SK-N-SH (cell line): ENCODE measurements around the gene AKAP3. TPM values are rescaled to one million over a fixed set of nuclear protein-coding genes. Genes with fewer than 3 reads are reported as not detected.

Source experiments
- CTCF ChIA-PET: fragments of 300-600, 350-600 bp; formaldehyde crosslinking; extraction: SDS; loops from one replicate; lab custom pipeline; 2021; lab: Yijun Ruan, JAX
- POLR2A ChIA-PET: fragments of 350-600 bp; sonication (Branson Sonifier 250); formaldehyde crosslinking; extraction: SDS; loops from one replicate; lab custom pipeline; 2020; ENCODE audit warnings: antibody characterized with exemption, inconsistent platforms; lab: Yijun Ruan, JAX
- DNase-seq: peaks from one replicate; pipeline ENCODE4 v3.0.0; 2012
- H2AFZ ChIP-seq: fragments of 200-600 bp; sonication (generic); 2 replicates; pipeline ENCODE4 v1.8.1; 2016; ENCODE audit warnings: antibody characterized with exemption, mild to moderate bottlenecking, low read depth
- H3F3A ChIP-seq: fragments of 200-600 bp; sonication (generic); replicated peaks from 2 replicates; pipeline ENCODE3; 2016; ENCODE audit warnings: antibody characterized with exemption, mild to moderate bottlenecking; ENCODE audit not compliant: insufficient read depth
- H3K27ac ChIP-seq, 2 experiments: fragments of 200-500 bp in 1 of 2; fragments of 200-600 bp in 1 of 2; sonication (Bioruptor generic) in 1 of 2; sonication (generic), shearing (Covaris generic) in 1 of 2; 2 replicates each; pipeline versions ENCODE4 v1.5.1 to v1.6.1; 2014 to 2016; ENCODE audit warnings: low read depth in 2 of 2, inconsistent platforms in 1 of 2, low read length in 1 of 2, mild to moderate bottlenecking in 1 of 2, mixed read lengths in 1 of 2
- H3K27me3 ChIP-seq: fragments of 200-600 bp; sonication (generic), shearing (Covaris generic); 2 replicates; pipeline ENCODE4 v1.6.1; 2016; ENCODE audit warnings: mixed run types; ENCODE audit not compliant: insufficient read depth
- H3K36me3 ChIP-seq, 2 experiments: fragments of 200-500 bp in 1 of 2; fragments of 200-600 bp in 1 of 2; sonication (Bioruptor generic) in 1 of 2; sonication (generic) in 1 of 2; replicated peaks in 1 of 2; 2 replicates each; pipeline versions ENCODE3 to v1.5.1; 2014 to 2016; ENCODE audit warnings: low read length in 1 of 2, mild to moderate bottlenecking in 1 of 2; ENCODE audit not compliant: insufficient read depth in 2 of 2, control insufficient read depth in 1 of 2
- H3K4me1 ChIP-seq, 2 experiments: fragments of 200-500 bp in 1 of 2; fragments of 200-600 bp in 1 of 2; sonication (Bioruptor generic) in 1 of 2; sonication (generic), shearing (Covaris generic) in 1 of 2; 2 replicates each; pipeline versions ENCODE4 v1.5.1 to v1.6.1; 2014 to 2016; ENCODE audit warnings: low read depth in 1 of 2, low read length in 1 of 2, mixed run types in 1 of 2; ENCODE audit not compliant: insufficient read depth in 2 of 2, control insufficient read depth in 1 of 2
- H3K4me2 ChIP-seq: fragments of 200-600 bp; sonication (generic), shearing (Covaris generic); 2 replicates; pipeline ENCODE4 v1.6.1; 2017; ENCODE audit warnings: mixed run types
- H3K4me3 ChIP-seq, 2 experiments: fragments of 200-500 bp in 1 of 2; fragments of 200-600 bp in 1 of 2; sonication (Bioruptor generic) in 1 of 2; sonication (generic), shearing (Covaris generic) in 1 of 2; 2 replicates each; pipeline versions ENCODE4 v1.5.1 to v1.8.1; 2014 to 2016; ENCODE audit warnings: low read depth in 2 of 2, inconsistent platforms in 1 of 2, low read length in 1 of 2, mild to moderate bottlenecking in 1 of 2, mixed read lengths in 1 of 2, moderate library complexity in 1 of 2
- H3K79me2 ChIP-seq: fragments of 200-600 bp; sonication (generic); 2 replicates; pipeline ENCODE4 v1.8.1; 2017; ENCODE audit warnings: mild to moderate bottlenecking; ENCODE audit not compliant: insufficient read depth
- H3K9ac ChIP-seq: fragments of 200-600 bp; sonication (generic); 2 replicates; pipeline ENCODE4 v1.6.1; 2017; ENCODE audit warnings: mixed run types
- H3K9me2 ChIP-seq: fragments of 200-600 bp; sonication (generic); 2 replicates; pipeline ENCODE4 v1.6.1; 2017; ENCODE audit warnings: mixed run types
- H3K9me3 ChIP-seq: fragments of 200-600 bp; sonication (generic); 2 replicates; pipeline ENCODE4 v1.6.1; 2017; ENCODE audit warnings: mixed run types, mild to moderate bottlenecking, moderate library complexity
- H4K20me1 ChIP-seq: fragments of 200-600 bp; sonication (generic); 2 replicates; pipeline ENCODE4 v1.6.1; 2017; ENCODE audit warnings: mild to moderate bottlenecking, mixed run types; ENCODE audit not compliant: insufficient read depth
- ELF1 ChIP-seq: IDR thresholded peaks from 2 replicates; pipeline ENCODE4 v1.4.0; 2012
- EP300 ChIP-seq, 2 experiments: IDR thresholded peaks; 2 replicates each; pipeline versions ENCODE4 v1.4.0 to v1.6.1; 2012; ENCODE audit warnings: borderline replicate concordance in 1 of 2, low read depth in 1 of 2, low read length in 1 of 2
- EZH2phosphoT487 ChIP-seq: fragments of 200-600 bp; sonication (generic); IDR thresholded peaks from 2 replicates; pipeline ENCODE4 v1.6.1; 2017; ENCODE audit warnings: low read depth, mixed run types, mild to moderate bottlenecking, antibody characterized with exemption, moderate library complexity, borderline replicate concordance
- FOXJ3 ChIP-seq: sonication (generic); formaldehyde crosslinking; IDR thresholded peaks from 2 replicates; pipeline ENCODE4 v1.5.1; 2020; ENCODE audit warnings: mild to moderate bottlenecking, missing genetic modification reagents
- FOXM1 ChIP-seq: IDR thresholded peaks from 2 replicates; pipeline ENCODE4 v1.4.0; 2012; ENCODE audit warnings: low read depth, mild to moderate bottlenecking
- GATA2 ChIP-seq: sonication (generic); formaldehyde crosslinking; IDR thresholded peaks from 2 replicates; pipeline ENCODE4 v1.5.0; 2020; ENCODE audit warnings: mild to moderate bottlenecking, missing genetic modification reagents
- IRF3 ChIP-seq: fragments of 150-350 bp; IDR thresholded peaks from 2 replicates; pipeline ENCODE4 v1.6.1; 2016; ENCODE audit warnings: mild to moderate bottlenecking, low read depth, low read length
- JUND ChIP-seq: IDR thresholded peaks from 2 replicates; pipeline ENCODE4 v1.4.0; 2012
- MXI1 ChIP-seq: IDR thresholded peaks from 2 replicates; pipeline ENCODE4 v1.6.1; 2012; ENCODE audit warnings: mild to moderate bottlenecking, low read depth, low read length, improper control_type of control experiment
- NFIC ChIP-seq: IDR thresholded peaks from 2 replicates; pipeline ENCODE4 v1.4.0; 2012; ENCODE audit warnings: borderline replicate concordance
- NRF1 ChIP-seq: IDR thresholded peaks from 2 replicates; pipeline ENCODE4 v1.6.1; 2012; ENCODE audit warnings: low read depth, mild to moderate bottlenecking, low read length
- PBX3 ChIP-seq: IDR thresholded peaks from 2 replicates; pipeline ENCODE4; 2012
- RAD21 ChIP-seq: IDR thresholded peaks from 2 replicates; pipeline ENCODE4 v1.6.1; 2012; ENCODE audit warnings: mild to moderate bottlenecking, low read length
- RCOR1 ChIP-seq: fragments of 150-350 bp; IDR thresholded peaks from 2 replicates; pipeline ENCODE4 v1.6.1; 2017; ENCODE audit warnings: antibody characterized with exemption, low read length
- SMC3 ChIP-seq: IDR thresholded peaks from 2 replicates; pipeline ENCODE4 v1.6.1; 2012; ENCODE audit warnings: low read depth, low read length, improper control_type of control experiment
- TAF1 ChIP-seq: IDR thresholded peaks from 2 replicates; pipeline ENCODE4 v1.6.1; 2012; ENCODE audit warnings: low read depth, mild to moderate bottlenecking, low read length, moderate library complexity, borderline replicate concordance
- USF1 ChIP-seq: IDR thresholded peaks from 2 replicates; pipeline ENCODE4 v1.4.0; 2012; ENCODE audit warnings: low read depth, borderline replicate concordance
- YY1 ChIP-seq: IDR thresholded peaks from 2 replicates; pipeline ENCODE4 v1.4.0; 2012; ENCODE audit warnings: low read depth, mild to moderate bottlenecking
- WGBS: methylation state at CpG from one replicate; pipeline ENCODE4 v1.1.6; 2017; ENCODE audit warnings: low lambda C conversion rate; 5-methylcytosine and 5-hydroxymethylcytosine counted together
- polyA plus RNA-seq, 3 experiments: library from polyadenylated mRNA; depleted of rRNA; stranded (reverse); fragments of >200 nt; gene quantifications; 2 replicates each; pipeline ENCODE4 v1.2.3, GENCODE V29; 2012
- TF ChIP-seq, protein P1 (sequence below): IDR thresholded peaks from 2 replicates; pipeline ENCODE4 v1.6.1; 2012; ENCODE audit warnings: mild to moderate bottlenecking, low read depth, low read length, moderate library complexity
- TF ChIP-seq, protein P2 (sequence below): fragments of 150-350 bp; IDR thresholded peaks from 2 replicates; pipeline ENCODE4 v1.6.1; 2017; ENCODE audit warnings: antibody characterized with exemption, low read length, low read depth, borderline replicate concordance
- TF ChIP-seq, protein P3 (sequence below): IDR thresholded peaks from 2 replicates; pipeline ENCODE4 v1.4.0; 2012; ENCODE audit warnings: low read depth

Gene AKAP3
- polyA plus RNA-seq, 1 of the 3 experiments (the other 2 are of a cell fraction) = 0.12 TPM

DNA sequence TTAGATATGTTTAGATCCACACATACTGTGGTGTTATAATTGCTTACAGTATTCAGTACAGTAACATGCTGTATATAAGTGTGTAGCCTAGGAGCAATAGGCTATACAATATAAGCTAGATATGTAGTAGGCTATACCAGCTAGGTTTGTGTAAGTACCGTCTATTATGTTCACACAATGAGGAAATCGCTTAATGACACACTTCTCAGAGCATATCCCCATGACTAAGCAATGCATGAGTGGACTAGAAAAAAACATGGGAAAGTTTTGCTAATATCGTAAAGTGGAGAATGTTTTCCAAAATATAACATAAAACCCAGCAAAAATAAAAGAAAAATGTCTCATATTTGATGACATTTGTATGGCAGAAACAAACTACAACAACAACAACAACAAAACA is 27.3 kb downstream of the AKAP3 start:
- H3K36me3 ChIP-seq = no peaks in the 10 kb centered on the region
- 0 out of 2 replicates have a peak, but pooled peaks cover 6% of the 10 kb centered on the region for H3K27me3 ChIP-seq
- POLR2A ChIA-PET = no interaction called here
- 33% methylated on average over 3 of the region's 3 CpGs for WGBS
- DNase-seq = no peak
- CTCF ChIA-PET = interaction anchor here (0.9 to 1.4 kb wide), 2 partner anchors 17 kb away, joined by 3 to 7 read pairs; no protein-coding TSS in a partner anchor
- H2AFZ ChIP-seq = no peak overlapping the region
- no peak overlapping the region for H3K4me2 ChIP-seq
- TF ChIP-seq TAF1 = no peak
- no peak for TF ChIP-seq RAD21
- no peak for TF ChIP-seq ELF1
- TF ChIP-seq SMC3 = no peak
- no peak for TF ChIP-seq YY1
- TF ChIP-seq EP300 (IDR thresholded peaks at IDR 0.05; ENCODE audit: borderline replicate concordance in 1 of 2, low read depth in 1 of 2, low read length in 1 of 2) = no peak
- no peak overlapping the region for H3K9ac ChIP-seq
- no peak overlapping the region for H3K4me3 ChIP-seq
- H3F3A ChIP-seq = no peaks in the 10 kb centered on the region
- no peaks in the 10 kb centered on the region for H4K20me1 ChIP-seq
- H3K27ac ChIP-seq = no peak overlapping the region
- no peaks in the 10 kb centered on the region for H3K79me2 ChIP-seq
- no peaks in the 10 kb centered on the region for H3K4me1 ChIP-seq
- H3K9me2 ChIP-seq = no peaks in the 10 kb centered on the region
- no peaks in the 10 kb centered on the region for H3K9me3 ChIP-seq

- Histone ChIP-seq H3K9me3 (no peaks in the 10 kb centered on the region), H3K9ac (no peak overlapping the region), H4K20me1 (no peaks in the 10 kb centered on the region), H3K4me3 (no peak overlapping the region), H3K27me3 (no peaks in the 10 kb centered on the region), H3F3A (no peaks in the 10 kb centered on the region), H3K9me2 (no peaks in the 10 kb centered on the region), H3K79me2 (no peaks in the 10 kb centered on the region), H3K27ac (no peak overlapping the region), H3K4me2 (no peak overlapping the region), H3K36me3 (peaks cover 27 to 44% of the 10 kb centered on the region in 2 experiments), H3K4me1 (no peaks in the 10 kb centered on the region), H2AFZ (no peak overlapping the region)
- POLR2A ChIA-PET = no interaction called here
- DNase-seq = no peak
- CTCF ChIA-PET = interaction anchor here (1.3 to 1.5 kb wide), 2 partner anchors 9 to 11 kb away, joined by 4 to 8 read pairs; no protein-coding TSS in a partner anchor
- 85% methylated on average over 9 of the region's 9 CpGs for WGBS
- TF ChIP-seq NFIC (no peak), USF1 (no peak), JUND (no peak), GATA2 (CRISPR knock-in tag) (no peak), FOXJ3 (no peak), TAF1 (no peak), ELF1 (no peak), EP300 (IDR thresholded peaks at IDR 0.05; ENCODE audit: borderline replicate concordance in 1 of 2, low read depth in 1 of 2, low read length in 1 of 2) (no peak), EZH2phosphoT487 (no peak), RCOR1 (no peak), IRF3 (no peak), MXI1 (no peak), PBX3 (no peak), FOXM1 (no peak), SMC3 (no peak), NRF1 (no peak)
- TF ChIP-seq, protein P1, sequence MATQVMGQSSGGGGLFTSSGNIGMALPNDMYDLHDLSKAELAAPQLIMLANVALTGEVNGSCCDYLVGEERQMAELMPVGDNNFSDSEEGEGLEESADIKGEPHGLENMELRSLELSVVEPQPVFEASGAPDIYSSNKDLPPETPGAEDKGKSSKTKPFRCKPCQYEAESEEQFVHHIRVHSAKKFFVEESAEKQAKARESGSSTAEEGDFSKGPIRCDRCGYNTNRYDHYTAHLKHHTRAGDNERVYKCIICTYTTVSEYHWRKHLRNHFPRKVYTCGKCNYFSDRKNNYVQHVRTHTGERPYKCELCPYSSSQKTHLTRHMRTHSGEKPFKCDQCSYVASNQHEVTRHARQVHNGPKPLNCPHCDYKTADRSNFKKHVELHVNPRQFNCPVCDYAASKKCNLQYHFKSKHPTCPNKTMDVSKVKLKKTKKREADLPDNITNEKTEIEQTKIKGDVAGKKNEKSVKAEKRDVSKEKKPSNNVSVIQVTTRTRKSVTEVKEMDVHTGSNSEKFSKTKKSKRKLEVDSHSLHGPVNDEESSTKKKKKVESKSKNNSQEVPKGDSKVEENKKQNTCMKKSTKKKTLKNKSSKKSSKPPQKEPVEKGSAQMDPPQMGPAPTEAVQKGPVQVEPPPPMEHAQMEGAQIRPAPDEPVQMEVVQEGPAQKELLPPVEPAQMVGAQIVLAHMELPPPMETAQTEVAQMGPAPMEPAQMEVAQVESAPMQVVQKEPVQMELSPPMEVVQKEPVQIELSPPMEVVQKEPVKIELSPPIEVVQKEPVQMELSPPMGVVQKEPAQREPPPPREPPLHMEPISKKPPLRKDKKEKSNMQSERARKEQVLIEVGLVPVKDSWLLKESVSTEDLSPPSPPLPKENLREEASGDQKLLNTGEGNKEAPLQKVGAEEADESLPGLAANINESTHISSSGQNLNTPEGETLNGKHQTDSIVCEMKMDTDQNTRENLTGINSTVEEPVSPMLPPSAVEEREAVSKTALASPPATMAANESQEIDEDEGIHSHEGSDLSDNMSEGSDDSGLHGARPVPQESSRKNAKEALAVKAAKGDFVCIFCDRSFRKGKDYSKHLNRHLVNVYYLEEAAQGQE = no peak
- TF ChIP-seq, protein P2, sequence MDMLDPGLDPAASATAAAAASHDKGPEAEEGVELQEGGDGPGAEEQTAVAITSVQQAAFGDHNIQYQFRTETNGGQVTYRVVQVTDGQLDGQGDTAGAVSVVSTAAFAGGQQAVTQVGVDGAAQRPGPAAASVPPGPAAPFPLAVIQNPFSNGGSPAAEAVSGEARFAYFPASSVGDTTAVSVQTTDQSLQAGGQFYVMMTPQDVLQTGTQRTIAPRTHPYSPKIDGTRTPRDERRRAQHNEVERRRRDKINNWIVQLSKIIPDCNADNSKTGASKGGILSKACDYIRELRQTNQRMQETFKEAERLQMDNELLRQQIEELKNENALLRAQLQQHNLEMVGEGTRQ = no peak
- TF ChIP-seq, protein P3, sequence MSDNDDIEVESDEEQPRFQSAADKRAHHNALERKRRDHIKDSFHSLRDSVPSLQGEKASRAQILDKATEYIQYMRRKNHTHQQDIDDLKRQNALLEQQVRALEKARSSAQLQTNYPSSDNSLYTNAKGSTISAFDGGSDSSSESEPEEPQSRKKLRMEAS = no peak
Observed at GRCh38 chr12:4615667-4616066, 33.2 kb downstream of the AKAP3 start.
